Measurements from ENCODE around the gene PCSK5.

The PCSK5 gene

GRCh38 chr9:75974016-75974766 lies 83.7 kb downstream of the PCSK5 start:
- no peak for DNase-seq

GRCh38 chr9:75975071-75975470 lies 84.6 kb downstream of the PCSK5 start:
- DNase-seq = no peak

GRCh38 chr9:75976549-75976948 lies 86.1 kb downstream of the PCSK5 start:
- no peak for DNase-seq

- no peak for DNase-seq
Measured at GRCh38 chr9:75979362-75979761, 88.9 kb downstream of the PCSK5 start.

- no peak for DNase-seq
Measured at GRCh38 chr9:75983319-75984045, 93.0 kb downstream of the PCSK5 start.

- DNase-seq = no peak
Measured at GRCh38 chr9:75985515-75985914, 95.0 kb downstream of the PCSK5 start.

- DNase-seq = no peak
Measured at GRCh38 chr9:75988663-75989062, 98.2 kb downstream of the PCSK5 start.

GRCh38 chr9:75990156-75990555 lies 99.7 kb downstream of the PCSK5 start:
- no peak for DNase-seq

- no peak for DNase-seq
Measured at GRCh38 chr9:75990576-75991304, 100.3 kb downstream of the PCSK5 start.

GRCh38 chr9:75992482-75993206 lies 102.2 kb downstream of the PCSK5 start:
- no peak for DNase-seq

- no peak for DNase-seq
Measured at GRCh38 chr9:75993434-75993833, 103.0 kb downstream of the PCSK5 start.

- DNase-seq = no peak
Measured at GRCh38 chr9:75995066-75995465, 104.6 kb downstream of the PCSK5 start.

GRCh38 chr9:75996726-75997125 lies 106.3 kb downstream of the PCSK5 start:
- DNase-seq = no peak

GRCh38 chr9:75997206-75997605 lies 106.7 kb downstream of the PCSK5 start:
- no peak for DNase-seq

- no peak for DNase-seq
Measured at GRCh38 chr9:75998096-75998780, 107.8 kb downstream of the PCSK5 start.

GRCh38 chr9:76001459-76001858 lies 111.0 kb downstream of the PCSK5 start:
- no peak for DNase-seq

GRCh38 chr9:76003041-76003440 lies 112.6 kb downstream of the PCSK5 start:
- no peak for DNase-seq

- DNase-seq = no peak
Measured at GRCh38 chr9:76004526-76004925, 114.1 kb downstream of the PCSK5 start.

- no peak for DNase-seq
Measured at GRCh38 chr9:76007935-76008334, 117.5 kb downstream of the PCSK5 start.

- DNase-seq = no peak
Measured at GRCh38 chr9:76013809-76014208, 123.3 kb downstream of the PCSK5 start.

- DNase-seq = no peak
Measured at GRCh38 chr9:76018235-76018634, 127.8 kb downstream of the PCSK5 start.

GRCh38 chr9:76018761-76019160 lies 128.3 kb downstream of the PCSK5 start:
- DNase-seq = no peak

Data from GOT3 (cell line).